D341Med (cell line): Measurements from ENCODE around the gene PTPN12.

Experiments
- DNase-seq: peaks from one replicate; pipeline ENCODE4 v3.0.0; 2012; ENCODE audit warnings: low spot score

Gene PTPN12

GRCh38 chr7:77665161-77665560, 128.1 kb downstream of the PTPN12 start:
- DNase-seq: no peak

- DNase-seq: no peak
Observed at GRCh38 chr7:77667459-77668086, 130.5 kb downstream of the PTPN12 start.

DNA sequence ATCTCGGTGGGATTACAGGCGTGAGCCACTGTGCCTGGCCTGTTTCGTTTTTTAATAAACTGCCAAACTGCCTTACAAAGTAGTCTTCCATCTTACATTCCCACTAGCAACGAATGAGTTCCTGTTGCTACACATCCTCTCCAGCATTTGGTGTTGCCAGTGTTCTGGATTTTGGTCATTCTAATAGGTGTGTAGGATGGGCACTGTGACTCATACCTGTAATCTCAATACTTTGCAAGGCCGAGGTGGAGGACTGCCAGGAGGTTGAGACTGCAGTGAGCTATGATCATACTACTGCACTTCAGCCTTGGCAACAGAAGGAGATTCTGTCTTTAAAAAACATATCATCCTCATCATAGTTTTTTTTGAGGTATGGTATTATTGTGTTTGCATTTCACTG, 137.8 kb downstream of the PTPN12 start:
- no peak for DNase-seq

DNA sequence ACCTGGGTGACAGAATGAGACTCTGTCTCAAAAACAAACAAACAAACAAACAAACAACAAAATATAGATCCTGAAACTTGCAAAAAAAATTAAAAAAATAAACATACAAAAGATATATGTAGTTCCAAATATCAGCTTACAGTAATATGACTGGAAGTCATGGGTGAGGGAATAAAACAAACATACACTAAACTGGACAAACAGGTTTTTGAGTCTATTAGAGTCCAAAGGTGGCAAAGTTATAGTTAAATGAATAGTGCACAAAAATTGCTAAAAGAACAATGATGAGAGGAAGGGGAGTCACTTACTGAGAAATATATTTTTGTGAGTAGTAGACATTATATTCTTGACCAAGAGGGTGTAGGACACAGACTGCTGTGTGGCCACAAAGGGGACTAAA, 142.5 kb downstream of the PTPN12 start:
- DNase-seq: no peak

GRCh38 chr7:77680266-77680665, 143.2 kb downstream of the PTPN12 start:
- DNase-seq: no peak

DNA sequence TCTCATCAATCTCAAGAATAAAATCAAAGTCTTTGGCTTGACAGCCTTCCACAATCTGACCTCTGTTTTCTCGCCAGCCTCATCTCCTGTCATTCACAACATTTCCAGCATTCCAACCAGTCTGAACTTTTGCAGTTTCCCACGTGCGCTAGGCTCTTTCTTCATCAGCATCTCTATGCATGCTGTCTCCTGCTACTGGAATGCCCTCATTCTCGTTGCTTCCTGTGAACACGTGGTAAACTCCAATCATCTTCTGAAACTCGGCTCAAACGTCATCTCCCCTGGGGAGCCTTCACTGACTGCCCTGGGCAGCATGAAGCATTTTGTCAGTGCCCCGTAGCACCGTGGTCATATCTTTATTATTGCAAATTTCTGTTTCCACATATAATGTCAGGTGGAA, 146.9 kb downstream of the PTPN12 start:
- DNase-seq: no peak

GRCh38 chr7:77685233-77685632, 148.1 kb downstream of the PTPN12 start:
- no peak for DNase-seq

DNA sequence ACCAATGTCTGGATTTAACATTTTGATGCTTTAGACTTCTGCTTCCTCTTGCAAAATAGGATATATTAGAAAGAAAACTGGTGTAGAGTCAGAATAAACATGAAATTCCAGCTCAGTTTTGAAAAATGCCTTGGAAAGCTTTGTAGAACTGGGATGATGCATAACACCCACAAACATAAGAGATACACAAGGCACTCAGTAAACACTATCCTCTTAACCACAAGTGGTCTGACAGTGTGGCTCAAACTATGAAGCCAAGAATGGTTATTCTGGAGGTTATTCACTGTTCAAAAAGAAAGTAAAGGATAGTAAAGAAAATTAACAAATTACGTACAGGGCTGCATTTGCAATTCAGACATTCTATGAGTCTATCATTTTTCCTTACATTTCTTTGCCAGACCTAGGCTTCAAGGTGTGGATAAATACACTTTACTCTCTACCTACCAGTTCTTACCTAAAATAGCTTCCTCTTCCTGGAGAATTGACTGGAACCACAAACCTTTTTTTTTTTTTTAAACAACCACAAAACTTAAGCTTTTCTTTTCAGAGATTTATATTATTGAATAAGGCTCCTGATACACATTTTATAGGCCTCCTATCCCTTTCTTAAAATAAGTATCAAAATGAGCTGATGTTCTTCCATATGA, 150.1 kb downstream of the PTPN12 start:
- DNase-seq: no peak

DNA sequence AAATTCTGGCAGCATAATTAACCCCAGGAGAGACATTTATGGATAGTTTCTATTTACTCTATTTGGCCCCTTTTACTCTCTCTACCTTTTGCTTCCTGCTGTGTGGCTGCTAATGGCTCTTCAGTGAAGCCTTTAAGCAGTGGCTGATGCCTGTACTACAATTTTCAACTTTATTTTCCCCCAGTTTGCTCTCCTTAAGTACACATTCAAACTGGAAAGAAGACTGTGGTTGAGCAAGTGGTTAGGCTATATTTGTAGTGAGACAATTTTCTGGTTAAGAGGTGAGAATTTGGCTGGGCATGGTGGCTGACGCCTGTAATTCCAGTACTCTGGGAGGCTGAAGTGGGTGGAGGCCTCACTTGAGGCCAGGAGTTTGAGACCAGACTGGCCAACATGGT, 150.7 kb downstream of the PTPN12 start:
- no peak for DNase-seq
